Forelimb muscle (tissue), 1 donor: Measurements from ENCODE around the gene FAM81A. TPM values are rescaled to one million over a fixed set of nuclear protein-coding genes. Genes with fewer than 3 reads are reported as not detected.

Source experiments
- DNase-seq: peaks from one replicate; pipeline ENCODE4 v3.0.0-alpha.2; 2013; ENCODE audit warnings: low read depth
- polyA plus RNA-seq: library from polyadenylated mRNA; unstranded; fragments of 120-200 nt; gene quantifications from one replicate; pipeline ENCODE4 v1.2.1, GENCODE V29; 2013; ENCODE audit not compliant: insufficient read length

Gene FAM81A
- polyA plus RNA-seq, 1 donor = 1.4 TPM

DNA sequence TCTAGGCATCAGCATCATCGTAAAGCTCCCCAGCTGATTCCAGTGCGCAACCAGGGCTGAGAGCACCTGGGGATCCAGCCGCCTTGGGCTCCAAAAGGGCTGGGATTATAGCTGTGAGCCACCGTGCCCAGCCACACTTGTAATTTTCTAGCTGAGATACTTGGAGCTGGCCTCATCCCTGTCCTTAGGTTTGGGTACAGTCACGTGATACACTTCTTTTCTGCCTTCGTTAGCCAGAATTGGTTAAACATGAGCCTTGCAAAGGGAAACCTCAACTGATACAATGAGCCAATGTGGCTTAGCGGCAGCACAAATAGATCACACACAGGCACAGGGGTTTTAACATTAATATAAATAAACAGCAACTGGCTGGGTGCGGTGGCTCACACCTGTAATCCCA, 103.8 kb downstream of the FAM81A start:
- no peak for DNase-seq

DNA sequence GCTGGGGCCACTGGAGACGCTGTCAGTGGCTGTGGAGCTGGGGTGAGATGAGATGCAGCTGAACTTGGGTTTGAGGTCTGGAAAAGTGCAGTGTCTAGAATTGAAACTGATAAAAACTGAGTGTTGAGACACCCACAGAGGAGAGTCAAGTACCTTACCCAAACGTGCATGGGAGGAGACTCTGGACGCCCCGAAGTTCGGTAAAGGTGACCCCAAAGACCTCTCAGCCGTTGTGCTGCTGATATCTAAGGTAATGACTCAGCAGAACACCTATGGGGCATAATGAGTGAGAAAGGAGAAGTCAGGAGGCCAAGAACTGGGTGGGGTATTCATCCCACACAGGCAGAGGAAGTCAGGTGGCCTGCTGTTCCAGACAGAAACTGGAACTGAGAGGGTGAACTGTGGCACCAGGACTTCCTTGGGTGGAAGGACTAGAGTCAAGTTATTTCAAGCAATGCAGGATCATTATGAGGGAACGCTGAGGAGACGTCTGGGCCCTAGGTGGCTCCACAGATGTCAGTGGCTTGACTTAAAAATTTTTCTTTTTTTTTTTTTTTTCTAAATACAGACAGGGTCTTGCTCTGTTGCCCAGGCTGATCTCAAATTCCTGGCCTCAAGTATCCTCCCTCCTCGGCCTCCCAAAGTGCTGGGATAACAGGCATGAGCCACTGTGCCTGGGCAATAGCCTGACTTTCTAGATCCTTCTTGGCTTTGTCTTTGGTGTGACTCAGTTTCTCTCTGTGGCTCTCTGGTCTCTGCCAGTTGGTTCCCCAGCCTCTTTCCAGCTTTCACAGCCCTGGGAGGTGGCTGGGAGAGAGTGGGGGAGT, 105.9 kb downstream of the FAM81A start:
- no peak for DNase-seq

GRCh38 chr15:59545573-59545972, 107.6 kb downstream of the FAM81A start:
- no peak for DNase-seq

DNA sequence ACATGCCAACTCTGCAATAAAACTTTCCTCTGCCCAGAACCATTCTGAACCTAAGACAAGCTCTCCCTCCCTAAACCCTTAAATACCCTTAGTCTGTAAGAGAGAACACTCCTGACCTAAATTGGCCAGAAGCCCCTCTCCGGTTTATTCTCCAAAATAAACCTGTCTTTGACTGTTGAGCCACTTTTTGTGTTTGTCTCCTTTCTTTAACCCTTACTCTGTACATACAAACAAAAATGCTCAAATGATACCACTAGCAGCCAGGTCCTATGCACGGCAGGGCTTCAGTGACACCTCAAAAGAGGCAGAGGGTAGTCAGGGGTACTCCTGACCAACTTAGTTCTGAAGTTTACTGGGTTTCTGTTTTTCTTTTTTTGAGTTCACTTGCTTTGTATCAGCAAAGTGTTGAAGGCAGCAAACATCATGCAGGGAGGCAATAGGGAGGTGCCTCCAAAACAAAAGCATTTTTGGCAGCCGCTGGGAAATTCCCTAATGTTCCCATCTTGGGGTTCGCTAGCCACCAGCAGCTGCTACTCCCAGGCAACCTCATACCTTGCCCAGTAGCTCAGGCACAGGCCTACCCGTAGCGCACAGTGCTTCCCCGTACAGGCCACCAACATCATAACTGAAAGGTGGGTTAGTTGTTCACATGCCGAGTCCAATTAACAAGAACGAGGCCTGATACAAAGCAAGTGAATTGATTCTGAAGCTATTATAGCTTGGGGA, 110.7 kb downstream of the FAM81A start:
- no peak for DNase-seq

DNA sequence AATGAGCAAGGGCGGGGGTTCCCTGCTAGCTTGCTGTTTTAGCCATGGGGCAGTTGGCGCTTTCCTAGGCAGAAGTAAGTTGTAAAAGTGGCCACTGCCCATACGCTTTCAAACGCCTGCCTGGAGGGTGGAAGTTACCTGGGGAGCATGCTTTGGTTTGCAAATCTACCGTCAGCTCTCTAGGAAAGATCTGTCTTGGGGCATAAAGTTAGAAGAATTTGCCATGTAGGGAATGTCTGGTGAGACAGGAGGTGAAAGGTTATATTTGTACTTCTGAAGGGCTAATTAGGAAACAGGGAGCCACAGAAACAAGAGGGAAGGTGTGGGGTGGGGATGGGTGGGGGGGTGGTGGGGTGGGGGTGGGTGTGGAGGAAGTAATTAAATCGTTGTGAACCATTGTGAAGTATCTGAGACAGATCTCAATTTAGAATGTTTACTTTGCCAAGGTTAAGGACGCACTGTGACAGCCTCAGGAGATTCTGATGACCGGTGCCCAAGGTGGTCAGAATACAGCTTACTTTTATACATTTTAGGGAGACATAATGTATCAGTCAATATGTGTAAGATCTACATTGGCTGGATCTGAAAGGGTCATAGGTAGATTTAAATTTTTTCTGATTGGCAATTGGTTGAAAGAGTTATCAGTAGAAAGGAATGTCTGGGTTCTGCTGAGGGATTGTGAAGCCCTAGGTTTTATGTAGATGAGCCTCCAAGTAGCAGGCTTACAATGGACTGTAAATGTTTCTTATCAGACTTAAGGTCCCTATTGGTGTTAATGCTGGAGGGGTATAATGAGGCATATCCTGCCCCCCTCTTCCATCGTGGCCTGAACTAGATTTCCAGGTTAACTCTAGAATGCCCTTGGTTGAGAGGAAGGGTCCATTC, 111.6 kb downstream of the FAM81A start:
- no peak for DNase-seq

GRCh38 chr15:59550530-59550929, 112.5 kb downstream of the FAM81A start:
- no peak for DNase-seq

GRCh38 chr15:59550956-59551355, 113.0 kb downstream of the FAM81A start:
- no peak for DNase-seq

DNA sequence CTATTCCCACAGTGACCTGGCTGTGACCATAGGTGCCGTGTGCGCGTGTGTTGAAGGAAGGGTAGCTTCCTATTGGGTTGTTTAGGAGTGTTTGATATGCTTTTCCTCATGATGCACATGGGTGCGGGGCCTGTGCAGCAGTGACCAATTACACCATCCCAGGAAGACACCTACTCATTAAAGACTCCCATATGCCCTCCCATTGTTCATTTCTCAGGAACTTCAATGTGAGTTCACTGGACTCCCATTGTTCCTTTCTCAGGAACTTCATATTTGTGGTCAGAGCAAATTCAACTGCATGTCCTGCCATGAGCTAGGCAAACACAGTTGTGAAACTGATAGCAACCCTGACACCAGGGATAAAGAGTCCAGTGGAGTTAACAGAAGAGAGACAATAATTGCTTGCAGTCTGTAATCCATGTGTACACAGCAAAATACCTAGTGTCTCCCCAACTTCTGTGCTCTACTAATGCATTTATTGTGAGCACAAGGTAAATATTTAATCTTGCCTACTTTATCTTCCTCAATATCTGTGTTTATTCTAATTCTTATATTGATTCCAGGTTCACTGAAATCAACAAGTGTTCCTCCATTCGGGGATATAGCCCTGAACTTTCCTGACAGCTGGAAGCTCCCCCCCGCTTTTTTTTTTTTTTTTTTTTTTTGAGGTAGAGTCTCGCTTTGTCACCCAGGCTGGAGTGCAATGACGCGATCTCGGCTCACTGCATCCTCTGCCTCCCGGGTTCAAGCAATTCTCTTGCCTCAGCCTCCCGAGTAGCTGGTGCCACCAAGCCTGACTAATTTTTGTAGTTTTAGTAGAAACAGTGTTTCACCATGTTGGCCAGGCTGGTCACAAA, 116.1 kb downstream of the FAM81A start:
- no peak for DNase-seq

- DNase-seq = no peak
These were observed 117.7 kb downstream of the FAM81A start for GRCh38 chr15:59555696-59556095.

DNA sequence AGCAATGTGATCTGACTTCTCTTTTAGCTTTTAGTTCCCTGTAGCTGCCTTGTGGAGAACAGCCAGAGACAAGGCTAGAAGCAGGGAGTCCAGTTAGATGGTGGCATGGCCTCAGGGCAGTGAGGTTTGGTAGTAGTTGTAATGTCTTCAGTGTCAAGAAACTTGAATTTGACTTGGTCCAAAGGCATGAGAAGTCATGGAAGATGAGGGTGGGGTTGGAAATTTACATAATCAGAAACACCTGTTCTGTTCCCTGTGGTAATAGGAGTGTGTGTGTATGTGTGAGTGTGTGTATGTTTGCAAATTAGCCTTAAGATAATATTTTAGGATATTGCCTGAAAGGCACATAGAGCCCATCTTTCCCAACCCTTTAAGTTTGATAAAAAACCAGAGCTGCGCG, 118.4 kb downstream of the FAM81A start:
- DNase-seq = no peak

GRCh38 chr15:59557581-59557980, 119.6 kb downstream of the FAM81A start:
- no peak for DNase-seq

DNA sequence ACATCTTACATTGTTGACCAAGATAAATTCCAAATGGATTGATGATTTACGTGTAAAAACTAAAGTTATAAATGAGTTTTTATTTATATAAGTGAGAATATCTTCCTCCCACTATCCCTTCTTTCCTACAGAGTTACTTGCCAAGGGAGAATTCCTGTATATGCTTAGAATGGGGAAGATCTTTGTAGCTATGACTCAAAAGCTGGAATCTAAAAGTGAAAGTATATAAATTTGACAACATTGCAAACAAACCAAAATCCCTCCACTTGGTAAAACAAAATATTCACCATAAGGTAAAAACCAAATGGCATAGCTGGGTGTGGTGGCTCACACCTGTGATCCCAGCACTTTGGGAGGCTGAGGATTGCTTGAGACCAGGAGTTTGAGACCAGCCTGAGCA, 120.9 kb downstream of the FAM81A start:
- no peak for DNase-seq

DNA sequence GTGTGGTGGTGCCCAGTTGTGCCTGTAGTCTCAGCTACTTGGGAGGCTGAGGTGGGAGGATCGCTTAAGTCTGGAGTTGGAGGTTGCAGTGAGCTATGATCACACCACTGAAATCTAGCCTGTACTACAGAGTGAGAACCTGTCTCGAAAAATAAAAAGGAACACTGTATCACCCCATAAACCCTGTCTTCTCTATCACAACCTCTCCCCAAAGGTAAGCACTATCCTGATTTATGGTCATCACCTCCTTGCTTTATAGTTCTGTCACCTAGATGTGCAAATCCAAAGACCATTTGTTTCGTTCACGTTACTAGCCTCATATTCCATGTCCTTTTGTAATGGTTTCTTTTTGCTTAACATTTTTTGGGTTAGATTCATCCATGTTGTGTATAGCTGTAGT, 123.6 kb downstream of the FAM81A start:
- no peak for DNase-seq

DNA sequence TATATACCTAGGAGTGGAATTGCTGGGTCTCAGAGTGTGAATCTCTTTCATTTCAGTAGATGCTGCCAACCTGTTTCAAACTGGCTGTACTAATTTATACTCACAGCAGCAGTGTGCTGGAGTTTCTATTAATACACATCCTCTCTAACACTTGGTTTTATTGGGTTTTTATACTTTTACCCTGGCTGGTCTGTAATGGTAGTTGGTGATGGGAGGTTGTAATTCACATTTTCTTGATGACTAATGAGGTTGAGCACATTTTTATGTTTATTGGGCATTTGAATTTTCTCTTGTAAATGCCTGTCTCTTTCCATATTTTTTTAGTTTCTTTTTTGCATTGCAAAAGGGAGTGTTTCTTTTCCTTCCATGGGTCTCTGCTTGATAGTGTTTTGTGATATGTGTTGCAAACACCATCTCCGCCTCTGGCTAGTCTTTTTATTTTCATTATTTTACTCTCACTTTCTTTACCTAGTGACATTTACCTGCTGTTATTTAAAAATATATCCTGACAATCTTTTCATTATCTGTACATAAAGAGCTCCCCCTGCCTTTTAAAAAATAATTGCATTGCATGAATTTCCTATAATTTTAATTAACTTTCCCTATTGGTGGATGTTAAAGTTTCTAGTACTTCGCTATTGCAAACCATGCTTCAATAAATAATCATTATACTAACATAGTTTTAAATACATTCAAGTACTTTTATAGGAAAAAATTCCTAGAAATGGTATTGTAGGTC, 124.6 kb downstream of the FAM81A start:
- DNase-seq = no peak

DNA sequence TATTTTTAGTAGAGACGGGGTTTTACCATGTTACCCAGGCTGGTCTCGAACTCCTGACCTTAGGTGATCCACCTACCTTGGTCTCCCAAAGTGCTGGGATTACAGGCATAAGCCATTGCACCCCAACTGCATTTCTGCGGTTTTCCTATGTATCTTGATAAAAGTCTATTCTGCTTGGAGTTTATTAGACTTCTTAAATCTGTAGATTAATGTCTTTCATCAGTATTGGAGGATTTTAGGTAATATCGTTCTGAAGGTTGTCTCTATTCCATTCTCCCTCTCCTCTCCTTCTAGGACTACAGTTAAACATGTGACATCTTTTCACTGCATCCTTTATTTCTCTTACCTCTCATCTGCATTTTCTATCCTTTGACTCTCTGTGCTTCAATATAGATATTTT, 127.3 kb downstream of the FAM81A start:
- DNase-seq = no peak

- no peak for DNase-seq
These were observed 129.3 kb downstream of the FAM81A start for GRCh38 chr15:59567324-59567723.

- DNase-seq = no peak
These were observed 131.5 kb downstream of the FAM81A start for GRCh38 chr15:59569477-59569876.

DNA sequence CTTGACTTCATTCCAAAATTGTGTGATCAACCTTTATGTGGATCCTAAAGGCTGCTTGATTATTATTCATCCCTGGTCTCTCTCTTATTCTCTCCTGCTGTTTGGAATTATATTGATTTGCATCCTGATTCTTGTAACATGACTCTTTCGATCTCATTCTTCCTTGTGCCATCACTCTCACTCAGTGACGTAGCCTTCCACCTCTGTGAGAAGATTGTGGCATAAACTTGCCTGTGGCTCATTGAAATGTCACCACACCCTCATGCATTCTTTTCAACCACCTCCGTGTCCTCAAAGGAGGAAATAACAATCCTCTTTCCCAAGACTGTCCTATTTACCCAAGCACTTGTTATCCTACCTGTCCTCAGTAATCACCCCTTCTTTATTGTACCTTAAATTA, 132.3 kb downstream of the FAM81A start:
- DNase-seq = no peak

GRCh38 chr15:59571606-59572005, 133.6 kb downstream of the FAM81A start:
- no peak for DNase-seq
